ENCODE results near the gene FTO. TPM values are rescaled to one million over a fixed set of nuclear protein-coding genes. Genes with fewer than 3 reads are reported as not detected.

FTO gene
- total and polyA plus RNA-seq, 2 of the 8 experiments (the other 6 are each of a cell fraction or from before 2014, with no cell fraction given) = 34.5 to 59.8 TPM

GRCh38 chr16:54026456-54026855 lies 322.5 kb downstream of the FTO start:
- Histone ChIP-seq H3K14ac (ENCODE audit: insufficient read length) (no peak overlapping the region), H3K9ac (replicated peaks in 1 of 4; ENCODE audit: extremely low read depth in 1 of 4, low read depth in 3 of 4, low read length in 3 of 4) (no peak overlapping the region), H3K27ac (ENCODE audit: low read depth, low read length) (no peak overlapping the region), H2BK12ac (ENCODE audit: low read depth, low read length) (no peak overlapping the region), H4K5ac (ENCODE audit: insufficient read length, low read depth, low read length) (no peak overlapping the region), H4K20me1 (replicated peaks in 1 of 2; ENCODE audit: control insufficient read depth in 1 of 2, insufficient read depth in 2 of 2, low read length in 2 of 2) (no peaks in the 10 kb centered on the region), H4K91ac (replicated peaks; ENCODE audit: insufficient read length, low read length) (no peak overlapping the region), H2BK20ac (ENCODE audit: low read length) (no peak overlapping the region), H3K4ac (replicated peaks; ENCODE audit: insufficient read length, low read depth, low read length) (no peak overlapping the region), H3K4me2 (ENCODE audit: insufficient read depth in 1 of 2, low read depth in 2 of 2, low read length in 2 of 2) (no peak overlapping the region), H2AK5ac (ENCODE audit: low read depth, low read length) (no peak overlapping the region), H3K79me1 (ENCODE audit: low read depth, low read length) (no peaks in the 10 kb centered on the region), H4K8ac (ENCODE audit: extremely low read depth, insufficient read depth, low read length) (no peak overlapping the region), H2AFZ (ENCODE audit: low read length) (no peak overlapping the region), H3K79me2 (ENCODE audit: control insufficient read depth in 1 of 2, insufficient read depth in 2 of 2, low read length in 2 of 2) (no peaks in the 10 kb centered on the region), H3K27me3 (replicated peaks in 1 of 4; ENCODE audit: control insufficient read depth in 3 of 4, extremely low read depth in 1 of 4, insufficient read depth in 3 of 4, low read length in 3 of 4) (no peaks in the 10 kb centered on the region), H3K36me3 (ENCODE audit: control insufficient read depth in 2 of 4, insufficient read depth in 4 of 4, low read length in 3 of 4) (no peaks in the 10 kb centered on the region), H3K18ac (ENCODE audit: extremely low read depth, low read length) (no peak overlapping the region), H2BK15ac (ENCODE audit: low read length) (no peak overlapping the region), H3K23me2 (ENCODE audit: low read depth, low read length) (no peaks in the 10 kb centered on the region), H3K4me1 (replicated peaks in 1 of 4; ENCODE audit: control insufficient read depth in 3 of 4, insufficient read depth in 4 of 4, low read length in 3 of 4) (no peaks in the 10 kb centered on the region), H3K4me3 (ENCODE audit: extremely low read depth in 1 of 4, insufficient read depth in 2 of 4, low read depth in 3 of 4, low read length in 4 of 4) (no peak overlapping the region), H2BK120ac (replicated peaks; ENCODE audit: low read depth, low read length) (no peak overlapping the region), H2BK5ac (ENCODE audit: low read depth, low read length) (no peak overlapping the region), H3K23ac (ENCODE audit: insufficient read length) (no peak overlapping the region), H3K9me3 (ENCODE audit: insufficient read depth in 2 of 2, low read depth in 1 of 2, low read length in 1 of 2) (no peaks in the 10 kb centered on the region; a peak in 1 of 4 replicates), H3K56ac (replicated peaks; ENCODE audit: insufficient read length, low read depth, low read length) (no peak overlapping the region)
- POLR2A ChIA-PET (ENCODE audit: partially characterized antibody) = no interaction called here
- 85% methylated on average over 1 of the region's 1 CpG; no CpG with 5 or more reads in 1 of the 2 experiments for WGBS, 2 experiments (ENCODE audit: extremely low coverage in 1 of 2, insufficient coverage in 1 of 2, insufficient read length in 1 of 2, insufficient replicate concordance in 2 of 2, low coverage in 1 of 2, low lambda C conversion rate in 2 of 2, missing lambda C conversion rate in 1 of 2)
- CTCF ChIA-PET (ENCODE audit: partially characterized antibody) = no interaction called here
- FAIRE-seq = no peak
- no peak for DNase-seq (ENCODE audit: low read depth in 1 of 2, low spot score in 2 of 2)
- TF ChIP-seq TBP (IDR thresholded peaks at IDR 0.05; ENCODE audit: low read depth, low read length) (no peak), TAF7 (optimal IDR thresholded peaks at IDR 0.05; ENCODE audit: borderline replicate concordance, low read depth, low read length) (no peak), SUZ12 (IDR thresholded peaks at IDR 0.05; ENCODE audit: low read length) (no peak), ASH2L (IDR thresholded peaks at IDR 0.05; ENCODE audit: low read length) (no peak), SAP30 (IDR thresholded peaks at IDR 0.05; ENCODE audit: insufficient read depth, insufficient replicate concordance, low read length) (no peak), CBX8 (IDR thresholded peaks at IDR 0.05; ENCODE audit: borderline replicate concordance, low read depth, low read length) (no peak), FOSL1 (IDR thresholded peaks at IDR 0.05; ENCODE audit: insufficient read depth, low read depth, low read length) (no peak)

All from H1 (cell line).